Common myeloid progenitor, CD34-positive (primary cell): Measurements from ENCODE around the gene NCOA7.
"Not testable (repeated sequence)": the region's sequence is repeated elsewhere in the genome, so short reads cannot be mapped to it uniquely, and the experiment has no call there.

Experiments
- CTCF ChIA-PET: fragments of 350-600 bp; sonication (Branson Sonifier 250); formaldehyde crosslinking; loops from one replicate; lab custom pipeline; 2021; ENCODE audit warnings: antibody characterized with exemption; lab: Charles Lee
- POLR2A ChIA-PET: fragments of 350-600 bp; sonication (Branson Sonifier 250); formaldehyde crosslinking; loops from one replicate; lab custom pipeline; 2021; ENCODE audit warnings: antibody characterized with exemption; lab: Charles Lee
- DNase-seq, 3 donors: peaks; one replicate each; pipeline versions ENCODE4 v3.0.0 to v3.0.0-alpha.2; 2013
- H3K27ac ChIP-seq, 2 experiments: 1 replicate in 1 of 2; 2 replicates in 1 of 2; pipeline ENCODE4 v1.7.0; 2013; ENCODE audit warnings: inconsistent platforms in 2 of 2, low read length in 2 of 2, mild to moderate bottlenecking in 2 of 2, low read depth in 1 of 2, moderate library complexity in 1 of 2; ENCODE audit not compliant: severe bottlenecking in 2 of 2, insufficient read depth in 1 of 2, poor library complexity in 1 of 2
- H3K27me3 ChIP-seq, 5 experiments: replicated peaks in 2 of 5; 1 replicate in 3 of 5; 2 replicates in 2 of 5; pipeline versions ENCODE4 v1.6.1 to v1.7.0; 2013; ENCODE audit warnings: low read length in 4 of 5, mild to moderate bottlenecking in 2 of 5, moderate library complexity in 2 of 5, inconsistent platforms in 1 of 5; ENCODE audit not compliant: insufficient read depth in 5 of 5, control insufficient read depth in 4 of 5
- H3K36me3 ChIP-seq, 4 experiments: 1 replicate in 2 of 4; 2 replicates in 2 of 4; pipeline versions ENCODE4 v1.6.1 to v1.7.0; 2013; ENCODE audit warnings: low read length in 3 of 4, control low read depth in 1 of 4, mild to moderate bottlenecking in 1 of 4; ENCODE audit not compliant: control insufficient read depth in 4 of 4, insufficient read depth in 4 of 4
- H3K4me1 ChIP-seq, 4 experiments: 1 replicate in 3 of 4; 2 replicates in 1 of 4; pipeline versions ENCODE4 v1.6.1 to v1.7.1; 2013; ENCODE audit warnings: low read length in 3 of 4, mild to moderate bottlenecking in 3 of 4, control low read depth in 1 of 4, inconsistent platforms in 1 of 4, moderate library complexity in 1 of 4; ENCODE audit not compliant: control insufficient read depth in 4 of 4, insufficient read depth in 4 of 4; ENCODE audit errors: control extremely low read depth in 1 of 4
- H3K4me3 ChIP-seq, 7 experiments: 1 replicate in 4 of 7; 2 replicates in 3 of 7; pipeline versions ENCODE4 v1.5.1 to v1.7.0; 2013; ENCODE audit warnings: mild to moderate bottlenecking in 7 of 7, low read length in 6 of 7, moderate library complexity in 6 of 7, inconsistent platforms in 2 of 7, low read depth in 2 of 7, control low read depth in 1 of 7; ENCODE audit not compliant: insufficient read depth in 4 of 7, control insufficient read depth in 1 of 7; ENCODE audit errors: extremely low read depth in 1 of 7
- H3K9me3 ChIP-seq, 5 experiments: 1 replicate in 4 of 5; 2 replicates in 1 of 5; pipeline versions ENCODE4 v1.6.1 to v1.7.1; 2013; ENCODE audit warnings: low read length in 4 of 5, mild to moderate bottlenecking in 2 of 5, inconsistent platforms in 1 of 5, low read depth in 1 of 5, moderate library complexity in 1 of 5; ENCODE audit not compliant: control insufficient read depth in 4 of 5, insufficient read depth in 2 of 5; ENCODE audit errors: control extremely low read depth in 1 of 5
- WGBS: methylation state at CpG from one replicate; pipeline ENCODE4 v1.1.5; 2013; ENCODE audit not compliant: insufficient coverage; 5-methylcytosine and 5-hydroxymethylcytosine counted together

NCOA7 gene

DNA sequence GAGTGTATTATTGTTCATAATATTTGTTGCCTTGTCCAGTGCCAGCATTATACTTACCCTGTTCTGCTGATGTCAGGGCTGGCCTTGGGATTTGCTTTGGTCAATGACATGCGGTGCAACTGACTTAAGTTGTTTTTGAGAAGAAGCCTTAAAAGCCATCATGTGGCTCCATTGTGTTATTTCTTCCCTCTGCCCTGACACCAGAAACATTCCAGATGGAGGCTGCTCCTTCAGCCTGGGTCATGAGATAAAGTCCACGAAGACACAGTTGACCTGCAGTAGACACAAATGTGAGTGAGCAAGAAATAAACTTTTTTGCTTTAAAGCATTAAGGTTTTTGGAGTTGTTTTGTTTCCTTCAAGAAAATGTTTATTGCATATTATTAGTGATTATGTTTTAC is 158.3 kb downstream of the NCOA7 start:
- ChIA-PET CTCF (interaction anchor here (1.1 to 4.6 kb wide), 2 partner anchors 7 to 12 kb away, joined by 3 to 23 read pairs; partner anchors contain the start of gene HINT3), POLR2A (no interaction called here)
- H3K27ac ChIP-seq, result no peak overlapping the region
- no peak overlapping the region for H3K4me3 ChIP-seq
- 100% methylated on average over 1 of the region's 2 CpGs for WGBS
- peaks cover 9 to 34% (median 12%) of the 10 kb centered on the region in 4 experiments for H3K4me1 ChIP-seq
- H3K27me3 ChIP-seq, result no peaks in the 10 kb centered on the region
- no peaks in the 10 kb centered on the region for H3K36me3 ChIP-seq
- H3K9me3 ChIP-seq, result no peaks in the 10 kb centered on the region
- no peak for DNase-seq

DNA sequence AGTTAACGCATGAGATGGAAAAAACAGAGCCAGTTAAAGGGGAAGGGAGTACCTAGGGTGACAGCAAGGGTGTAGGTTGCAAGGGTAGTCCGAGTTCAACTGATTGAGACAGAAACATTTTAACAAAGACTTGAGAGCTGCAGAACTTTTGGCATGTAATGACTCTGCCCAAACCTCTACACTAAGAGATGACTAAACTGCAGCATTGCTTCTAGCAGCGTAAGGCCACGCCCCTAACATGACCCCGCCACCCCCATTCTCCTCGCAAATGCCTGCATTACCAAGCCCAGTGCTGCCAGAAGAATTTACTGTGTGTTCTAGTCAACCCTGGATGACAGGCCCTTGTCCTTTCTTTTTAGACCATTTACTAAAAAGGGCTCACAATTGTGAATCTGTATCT is 159.5 kb downstream of the NCOA7 start:
- POLR2A ChIA-PET, result no interaction called here

DNA sequence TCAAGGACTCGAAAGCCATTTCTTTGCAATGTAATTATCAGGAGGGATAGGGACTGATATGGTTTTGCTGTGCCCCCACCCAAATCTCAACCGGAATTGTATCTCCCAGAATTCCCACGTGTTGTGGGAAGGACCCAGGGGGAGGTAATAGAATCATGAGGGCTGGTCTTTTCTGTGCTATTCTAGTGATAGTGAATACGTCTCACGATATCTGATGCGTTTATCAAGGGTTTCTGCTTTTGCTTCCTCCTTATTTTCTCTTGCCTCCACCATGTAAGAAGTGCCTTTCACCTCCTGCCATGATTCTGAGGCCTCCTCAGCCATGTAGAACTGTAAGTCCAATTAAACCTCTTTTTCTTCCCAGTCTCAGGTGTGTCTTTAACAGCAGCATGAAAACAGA is 160.0 kb downstream of the NCOA7 start:
- POLR2A ChIA-PET, H3K27me3 ChIP-seq, H3K36me3 ChIP-seq, H3K9me3 ChIP-seq, DNase-seq, H3K4me3 ChIP-seq, H3K27ac ChIP-seq: not testable (repeated sequence)
- WGBS, result 95% methylated on average over 4 of the region's 6 CpGs
- H3K4me1 ChIP-seq, result peaks cover 0 to 17% (median 7%) of the 10 kb centered on the region in 4 experiments
- CTCF ChIA-PET, result interaction anchor here (0.8 to 8.2 kb wide), 11 partner anchors 17 to 164 kb away, joined by 3 to 204 read pairs (median 4); partner anchors contain the start of gene NCOA7

More for the DNA sequence above, 159.5 kb downstream of the NCOA7 start:
- H3K4me3 ChIP-seq, result no peak overlapping the region
- no peak overlapping the region for H3K27ac ChIP-seq
- H3K36me3 ChIP-seq, result no peaks in the 10 kb centered on the region
- CTCF ChIA-PET, result interaction anchor here (8.2 kb wide), 1 partner anchor 164 kb away, joined by 204 read pairs; the partner anchor contains the start of gene NCOA7
- no peaks in the 10 kb centered on the region for H3K27me3 ChIP-seq
- no peak for DNase-seq
- no peaks in the 10 kb centered on the region for H3K9me3 ChIP-seq
- WGBS, result 89% methylated on average over 6 of the region's 6 CpGs
- peaks cover 0 to 21% (median 9%) of the 10 kb centered on the region in 4 experiments for H3K4me1 ChIP-seq

DNA sequence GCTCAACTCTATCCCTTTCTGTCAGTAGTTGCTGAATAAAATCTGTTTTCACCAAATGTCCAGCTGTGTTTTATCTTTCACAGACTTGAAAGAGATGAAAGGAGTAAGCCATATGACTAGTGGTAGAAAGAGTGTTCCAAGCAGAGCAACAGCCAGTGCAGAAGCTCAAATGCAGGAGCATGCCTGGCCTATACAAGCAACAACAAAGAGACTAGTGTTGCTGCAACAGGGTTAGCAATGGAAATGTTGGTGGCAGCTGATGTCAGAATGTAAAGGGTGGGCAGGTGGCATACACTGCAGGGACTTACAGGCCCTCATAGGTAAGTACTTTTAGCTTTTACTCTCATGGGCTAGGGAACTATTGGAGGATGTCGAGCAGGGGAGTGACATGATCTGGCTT is 160.6 kb downstream of the NCOA7 start:
- DNase-seq, result no peak
- Histone ChIP-seq H3K9me3 (no peaks in the 10 kb centered on the region), H3K27ac (no peak overlapping the region), H3K4me3 (no peak overlapping the region), H3K36me3 (no peaks in the 10 kb centered on the region), H3K27me3 (no peaks in the 10 kb centered on the region), H3K4me1 (peaks cover 4 to 16% (median 8%) of the 10 kb centered on the region in 4 experiments)
- WGBS, result 100% methylated on average over 1 of the region's 1 CpG
- ChIA-PET POLR2A (no interaction called here), CTCF (interaction anchor here (0.7 to 10.3 kb wide), 17 partner anchors 9 to 165 kb away, joined by 3 to 204 read pairs (median 4); partner anchors contain the start of gene NCOA7)

DNA sequence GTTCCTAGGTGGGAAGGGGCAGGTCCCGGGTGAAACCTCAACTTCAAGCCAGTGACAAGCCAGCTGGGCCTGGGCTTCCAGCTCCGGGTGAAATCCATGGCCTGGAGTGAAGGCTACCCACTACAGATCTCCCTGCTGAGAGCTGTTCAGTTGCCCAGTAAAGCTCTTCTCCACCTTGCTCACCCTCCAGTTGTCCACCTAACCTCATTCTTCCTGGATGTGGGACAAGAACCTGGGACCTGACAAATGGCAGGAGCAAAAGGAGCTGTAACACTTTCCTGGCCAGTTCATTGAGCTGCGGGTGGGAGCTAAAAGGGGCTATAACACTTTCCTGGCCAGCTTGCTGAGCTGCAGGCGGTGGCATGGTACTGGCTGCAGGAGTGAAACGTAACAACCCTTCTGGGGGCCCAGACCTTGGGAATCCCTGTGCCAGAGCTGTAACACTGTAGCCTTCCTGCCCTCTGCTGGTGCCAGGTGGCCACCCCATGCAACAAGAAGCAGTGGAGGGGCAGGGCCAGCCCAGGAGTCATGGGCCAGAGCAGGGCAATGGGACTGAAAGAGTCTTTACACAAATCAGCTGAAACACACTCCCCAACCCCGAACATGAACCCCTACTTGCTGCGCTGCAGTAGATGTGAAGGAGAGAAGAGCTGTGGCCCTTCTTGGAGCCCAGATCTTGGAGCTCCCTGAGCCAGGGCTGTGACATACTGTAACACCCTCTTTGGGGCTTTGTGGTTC is 162.2 kb downstream of the NCOA7 start:
- Histone ChIP-seq H3K4me1 (peaks cover 7 to 20% (median 10%) of the 10 kb centered on the region in 4 experiments), H3K27me3 (no peaks in the 10 kb centered on the region), H3K36me3 (no peaks in the 10 kb centered on the region), H3K27ac (no peak overlapping the region), H3K4me3 (no peak overlapping the region), H3K9me3 (no peaks in the 10 kb centered on the region)
- 86% methylated on average over 5 of the region's 7 CpGs for WGBS
- DNase-seq, result peak; percentile 53 to 71 (median 67)
- ChIA-PET POLR2A (interaction anchor here (0.7 kb wide), 1 partner anchor 163 kb away, joined by 3 read pairs; no protein-coding TSS in a partner anchor), CTCF (interaction anchor here (1.0 to 10.3 kb wide), 23 partner anchors 9 to 166 kb away, joined by 3 to 204 read pairs (median 6); partner anchors contain the start of gene NCOA7)

DNA sequence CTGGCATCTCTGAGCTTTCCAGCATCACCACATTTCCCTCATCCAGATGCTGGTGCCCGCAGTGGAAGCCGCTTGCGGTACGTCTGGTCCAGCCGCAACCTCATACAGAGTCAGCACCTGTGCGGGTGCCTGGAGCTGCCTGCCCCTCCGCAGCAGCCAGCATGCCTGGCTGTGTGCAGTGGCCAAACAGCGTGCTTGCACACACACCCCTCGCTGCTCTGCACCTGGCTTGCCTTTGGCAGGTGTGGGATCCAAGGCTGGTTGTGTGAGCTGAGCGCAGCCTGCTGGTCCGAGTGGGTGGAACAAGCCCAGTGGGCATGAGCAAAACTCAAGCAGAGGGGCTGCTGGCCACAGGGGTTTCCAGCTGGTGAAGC is 162.7 kb downstream of the NCOA7 start:
- no peaks in the 10 kb centered on the region for H3K36me3 ChIP-seq
- H3K9me3 ChIP-seq, result no peaks in the 10 kb centered on the region
- 92% methylated on average over 11 of the region's 11 CpGs for WGBS
- H3K27ac ChIP-seq, result no peak overlapping the region
- POLR2A ChIA-PET, result no interaction called here
- CTCF ChIA-PET, result interaction anchor here (1.0 to 10.3 kb wide), 22 partner anchors 10 to 167 kb away, joined by 3 to 204 read pairs (median 6); partner anchors contain the start of gene NCOA7
- H3K27me3 ChIP-seq, result no peaks in the 10 kb centered on the region
- H3K4me1 ChIP-seq, result peaks cover 12 to 20% (median 15%) of the 10 kb centered on the region in 4 experiments
- peak in 2 of 3 donors; percentile 22 to 35 for DNase-seq
- H3K4me3 ChIP-seq, result no peak overlapping the region
